Activated CD4-positive, alpha-beta T cell treated with anti-CD3 and anti-CD28 coated beads for 36 hours (primary cell): ENCODE data around the gene MED26. TPM values are rescaled to one million over a fixed set of nuclear protein-coding genes. Genes with fewer than 3 reads are reported as not detected.

Experiments
- ATAC-seq: fragments of 200-7000 bp; cut with Tn5 transposase; one replicate; pipeline ENCODE4 v1.10.0; 2021; ENCODE audit warnings: mild to moderate bottlenecking, moderate library complexity
- CTCF ChIA-PET: fragments of 350-600 bp; sonication (Branson Sonifier 250); formaldehyde crosslinking; loops from one replicate; lab custom pipeline; 2021; ENCODE audit warnings: antibody characterized with exemption; lab: Charles Lee
- POLR2A ChIA-PET: fragments of 350-600 bp; sonication (Branson Sonifier 250); formaldehyde crosslinking; loops from one replicate; lab custom pipeline; 2021; ENCODE audit warnings: antibody characterized with exemption, inconsistent platforms; lab: Charles Lee
- DNase-seq: peaks from one replicate; pipeline ENCODE4 v3.0.0-alpha.2; 2020
- H3K27ac Mint-ChIP-seq: one replicate; pipeline ENCODE4 v1.8.0; 2021; ENCODE audit warnings: mixed read lengths
- H3K27me3 Mint-ChIP-seq: one replicate; pipeline ENCODE4 v1.8.0; 2021; ENCODE audit warnings: mixed read lengths
- H3K36me3 Mint-ChIP-seq: one replicate; pipeline ENCODE4 v1.8.0; 2021; ENCODE audit warnings: low read depth, mixed read lengths
- H3K4me1 Mint-ChIP-seq: one replicate; pipeline ENCODE4 v1.8.0; 2021; ENCODE audit warnings: mixed read lengths
- H3K4me3 Mint-ChIP-seq: one replicate; pipeline ENCODE4 v1.8.0; 2021; ENCODE audit warnings: mild to moderate bottlenecking, moderate library complexity, mixed read lengths
- H3K9me3 Mint-ChIP-seq: one replicate; pipeline ENCODE4 v1.8.0; 2021; ENCODE audit warnings: low read depth, mixed read lengths
- intact Hi-C, 2 experiments: fragments of 100-400 bp; cut with DNase I in 1 of 2; cut with micrococcal nuclease in 1 of 2; formaldehyde crosslinking; loops; one replicate each; pipeline versions ENCODE4 v1.14.2 to v1.15.1; 2022 to 2024; cut with DNase I, micrococcal nuclease
- total RNA-seq, 2 experiments: library from RNA; stranded (reverse); gene quantifications; one replicate each; pipeline ENCODE4 v1.2.3, GENCODE V29; 2021

Gene MED26
- total RNA-seq, 2 experiments from 2014 or later: 13.6 to 14.5 TPM

DNA sequence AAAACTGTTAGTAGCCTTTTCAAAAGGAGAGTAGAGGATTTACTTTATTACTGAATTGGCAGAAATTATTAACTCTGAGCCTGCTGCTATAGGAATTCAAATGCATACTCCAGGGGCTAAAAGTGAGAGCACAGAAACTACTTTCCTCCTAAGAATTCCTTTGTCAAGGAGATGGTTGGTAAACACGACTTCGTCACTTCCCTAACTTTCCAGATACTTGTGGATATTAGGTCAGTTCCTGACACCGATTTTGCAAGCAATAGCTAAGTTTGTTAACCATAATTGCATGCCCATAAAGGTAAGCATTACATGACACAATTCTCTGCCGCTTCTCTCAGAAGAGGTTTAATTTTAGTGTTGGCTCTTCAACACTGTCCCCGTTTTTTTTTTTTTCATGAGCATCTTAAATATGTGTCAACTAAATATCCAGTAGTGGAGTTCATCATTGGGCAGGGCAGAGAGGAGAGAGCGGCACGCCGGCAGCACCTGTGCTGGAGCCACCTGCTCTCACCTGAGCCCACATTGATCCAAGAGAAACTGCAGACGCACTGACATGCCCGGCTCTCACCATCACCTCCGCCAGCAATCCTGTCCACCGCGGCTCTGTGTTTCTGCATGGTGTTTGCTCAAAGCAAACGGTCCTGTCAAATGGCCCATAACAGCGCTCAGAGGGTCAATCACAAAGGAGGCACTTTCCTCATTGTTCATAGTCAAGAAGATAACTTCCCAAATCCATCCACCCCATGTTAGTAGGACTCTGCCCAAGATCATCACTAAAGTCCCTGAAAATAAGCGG is 2.6 kb downstream of the MED26 start:
- Mint-ChIP-seq H3K4me3 (no peak overlapping the region), H3K27me3 (no peaks in the 10 kb centered on the region), H3K9me3 (no peaks in the 10 kb centered on the region), H3K36me3 (peaks cover 30% of the 10 kb centered on the region), H3K27ac (peak overlapping the region; percentile 4), H3K4me1 (peaks cover 51% of the 10 kb centered on the region)
- intact Hi-C loops: loop anchor here in 1 of 2 experiments (5.0 kb wide), 1 partner anchor 53 kb away; the partner anchor contains the start of gene SLC35E1
- ATAC-seq: no peak
- ChIA-PET POLR2A (interaction anchor here (0.8 to 3.8 kb wide), 4 partner anchors 37 to 45 kb away, joined by 3 to 28 read pairs (median 10); no protein-coding TSS in a partner anchor), CTCF (interaction anchor here (1.3 kb wide), 1 partner anchor 41 kb away, joined by 3 read pairs; no protein-coding TSS in a partner anchor)
- DNase-seq: no peak

DNA sequence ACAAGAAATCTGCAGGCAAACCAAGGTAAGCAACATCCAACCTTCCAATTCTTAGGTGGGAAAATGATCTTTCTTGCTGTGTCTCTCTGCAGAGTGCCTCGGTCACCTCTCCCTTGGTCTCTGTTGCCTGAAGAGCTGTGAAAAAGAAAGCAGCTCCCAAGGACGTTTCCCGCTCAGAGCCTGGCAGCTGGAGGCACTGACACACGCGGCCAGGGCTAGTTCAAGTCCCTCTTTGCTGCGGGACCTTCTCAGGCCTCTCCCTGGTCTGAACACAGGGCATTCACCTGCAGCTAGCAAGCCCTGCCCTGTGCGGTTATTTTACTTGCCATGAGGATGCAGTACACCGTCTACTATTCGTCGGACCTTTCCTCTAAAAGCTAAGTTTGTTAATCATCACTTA is 3.8 kb downstream of the MED26 start:
- POLR2A ChIA-PET: interaction anchor here (0.6 to 3.8 kb wide), 4 partner anchors 33 to 68 kb away, joined by 4 to 14 read pairs (median 10); no protein-coding TSS in a partner anchor

DNA sequence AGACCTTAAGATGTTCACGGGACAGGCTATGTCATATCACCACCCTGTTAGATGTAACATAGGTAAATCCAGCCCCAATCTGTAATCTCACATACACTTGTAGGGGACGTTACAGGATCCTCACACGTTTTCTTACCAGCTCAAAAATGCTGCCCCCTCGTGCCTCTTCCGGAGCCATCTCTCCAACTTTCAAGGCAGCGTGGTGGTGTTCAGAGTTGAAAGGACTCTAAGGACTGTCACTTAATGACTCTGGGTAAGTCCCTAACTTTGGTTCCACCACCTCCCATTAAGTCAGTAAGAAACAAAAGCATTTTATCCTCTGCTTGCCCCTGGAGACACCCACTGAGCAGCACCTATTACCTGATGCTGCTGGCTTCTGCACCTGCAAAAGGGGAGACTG is 4.4 kb downstream of the MED26 start:
- ATAC-seq (no peak), DNase-seq (no peak)
- Mint-ChIP-seq H3K9me3 (no peaks in the 10 kb centered on the region), H3K27ac (no peak overlapping the region), H3K4me3 (no peak overlapping the region), H3K27me3 (no peaks in the 10 kb centered on the region), H3K4me1 (peaks cover 56% of the 10 kb centered on the region), H3K36me3 (peaks cover 26% of the 10 kb centered on the region)
- ChIA-PET POLR2A (interaction anchor here (2.4 to 3.8 kb wide), 2 partner anchors 35 to 49 kb away, joined by 5 to 14 read pairs; no protein-coding TSS in a partner anchor), CTCF (no interaction called here)
- intact Hi-C loops: no loop called here

More for the DNA sequence above, 3.8 kb downstream of the MED26 start:
- Mint-ChIP-seq H3K4me3 (no peak overlapping the region), H3K36me3 (peaks cover 26% of the 10 kb centered on the region), H3K27ac (no peak overlapping the region), H3K4me1 (peaks cover 55% of the 10 kb centered on the region), H3K9me3 (no peaks in the 10 kb centered on the region), H3K27me3 (no peaks in the 10 kb centered on the region)
- DNase-seq (no peak), ATAC-seq (no peak)
- intact Hi-C loops: no loop called here
- CTCF ChIA-PET: interaction anchor here (1.3 kb wide), 1 partner anchor 40 kb away, joined by 3 read pairs; no protein-coding TSS in a partner anchor

DNA sequence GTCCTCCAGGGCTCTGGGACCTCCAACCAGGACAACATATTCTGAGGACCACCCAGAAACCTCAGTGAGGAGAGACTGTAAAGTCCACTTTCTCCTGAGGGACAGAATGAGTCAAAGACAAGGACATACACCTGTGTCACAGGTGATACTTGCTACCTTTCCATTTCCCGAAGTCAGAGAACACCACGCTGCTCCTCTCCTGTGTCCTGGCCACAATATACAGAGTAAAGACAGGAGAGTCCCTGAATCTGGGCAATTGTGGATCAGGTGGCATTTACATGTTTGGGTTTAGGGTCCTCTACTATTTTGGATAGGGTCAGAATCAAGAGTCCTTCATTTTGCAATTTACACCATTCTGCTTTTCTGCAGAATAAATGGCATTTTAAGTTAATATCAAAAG is 4.9 kb downstream of the MED26 start:
- no peaks in the 10 kb centered on the region for H3K9me3 Mint-ChIP-seq
- no peak overlapping the region for H3K4me3 Mint-ChIP-seq
- POLR2A ChIA-PET: interaction anchor here (1.3 to 2.4 kb wide), 2 partner anchors 14 to 49 kb away, joined by 3 to 5 read pairs; no protein-coding TSS in a partner anchor
- peaks cover 26% of the 10 kb centered on the region for H3K36me3 Mint-ChIP-seq
- intact Hi-C loops: no loop called here
- H3K27ac Mint-ChIP-seq: no peak overlapping the region
- no peaks in the 10 kb centered on the region for H3K27me3 Mint-ChIP-seq
- CTCF ChIA-PET: interaction anchor here (0.8 kb wide), 1 partner anchor 46 kb away, joined by 3 read pairs; no protein-coding TSS in a partner anchor
- no peak for ATAC-seq
- peaks cover 59% of the 10 kb centered on the region for H3K4me1 Mint-ChIP-seq
- DNase-seq: no peak

DNA sequence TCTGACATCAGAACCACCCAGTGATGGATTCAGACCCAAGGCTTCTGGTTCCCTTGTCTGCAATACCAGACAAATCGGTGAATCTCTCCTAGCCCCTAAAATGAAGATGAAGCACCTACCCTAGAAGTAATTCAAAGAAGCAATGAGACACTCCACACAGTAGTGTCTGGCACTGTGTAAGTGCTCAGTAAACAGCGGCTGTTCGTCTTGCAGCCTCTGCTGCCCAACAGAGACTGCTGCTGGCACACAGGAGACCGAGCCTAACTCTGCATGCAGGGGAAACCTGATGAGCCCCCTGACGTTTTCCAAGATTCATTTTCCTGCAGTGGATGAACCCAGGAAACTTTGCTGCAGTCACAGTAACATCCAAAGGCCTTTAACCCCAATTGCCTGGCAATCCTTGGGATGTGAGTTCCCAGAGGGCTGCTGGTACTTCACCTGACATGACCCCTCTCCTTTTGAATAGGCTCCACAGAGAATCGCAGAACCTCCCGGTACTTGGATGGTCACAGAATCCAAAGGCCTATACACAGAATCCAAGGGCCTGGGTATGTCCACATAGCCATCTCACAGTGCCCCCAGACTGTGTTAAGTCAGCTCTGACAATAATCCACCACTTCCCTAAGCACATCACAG is 6.7 kb downstream of the MED26 start:
- CTCF ChIA-PET: no interaction called here

DNA sequence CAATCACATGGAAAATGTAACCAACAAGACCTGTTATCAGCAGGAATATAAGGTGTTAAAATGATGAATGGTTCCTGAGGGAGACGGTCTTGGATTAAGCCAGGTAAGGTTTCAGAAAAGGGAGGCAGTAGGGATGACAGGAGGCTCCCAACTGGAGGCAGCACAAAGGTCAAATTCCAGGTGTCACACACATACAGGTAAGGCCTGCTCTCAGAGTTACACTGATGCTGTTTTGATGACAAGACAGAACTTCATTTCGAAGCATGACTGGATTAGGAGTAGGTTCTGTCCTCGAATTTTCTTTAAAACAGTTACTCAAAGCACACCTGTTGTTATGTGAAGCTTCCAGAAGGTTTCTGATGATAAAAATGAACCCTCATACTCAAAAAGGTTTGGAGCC is 7.4 kb downstream of the MED26 start:
- Mint-ChIP-seq H3K4me1 (peaks cover 72% of the 10 kb centered on the region), H3K27ac (no peak overlapping the region), H3K9me3 (no peaks in the 10 kb centered on the region), H3K27me3 (no peaks in the 10 kb centered on the region), H3K4me3 (no peak overlapping the region), H3K36me3 (peaks cover 15% of the 10 kb centered on the region)
- CTCF ChIA-PET: no interaction called here
- POLR2A ChIA-PET: no interaction called here
- DNase-seq (no peak), ATAC-seq (no peak)
- intact Hi-C loops: no loop called here

More for the DNA sequence above, 6.7 kb downstream of the MED26 start:
- no peak for DNase-seq
- Mint-ChIP-seq H3K9me3 (no peaks in the 10 kb centered on the region), H3K27ac (no peak overlapping the region), H3K4me3 (no peak overlapping the region), H3K4me1 (peaks cover 72% of the 10 kb centered on the region), H3K36me3 (peaks cover 20% of the 10 kb centered on the region), H3K27me3 (no peaks in the 10 kb centered on the region)
- ATAC-seq: no peak
- POLR2A ChIA-PET: interaction anchor here (0.6 to 2.4 kb wide), 2 partner anchors 41 to 47 kb away, joined by 3 to 5 read pairs; no protein-coding TSS in a partner anchor
- intact Hi-C loops: loop anchor here in 1 of 2 experiments (1.0 kb wide), 1 partner anchor 30 kb away; no protein-coding TSS in a partner anchor

DNA sequence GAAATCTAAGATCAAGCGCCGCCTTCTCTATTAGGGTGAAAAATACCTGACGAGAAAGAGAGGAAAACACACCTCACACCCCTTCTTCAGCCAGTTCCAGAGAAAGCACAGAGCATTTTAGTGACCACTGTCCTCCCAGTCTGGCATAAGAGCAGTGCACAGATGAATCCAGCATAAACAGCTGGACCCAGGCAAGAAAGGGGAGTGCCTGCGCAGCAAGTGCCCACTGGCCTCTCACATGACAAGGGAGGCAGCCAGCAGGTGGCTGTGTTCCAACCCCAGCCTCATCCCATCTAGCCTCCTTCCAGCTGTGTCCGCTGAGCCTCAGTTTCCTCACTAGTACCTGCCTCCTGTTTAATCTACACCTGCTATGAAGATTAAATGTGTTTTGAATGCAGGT is 8.0 kb downstream of the MED26 start:
- ChIA-PET CTCF (no interaction called here), POLR2A (no interaction called here)
- DNase-seq (no peak), ATAC-seq (no peak)
- H3K4me1 Mint-ChIP-seq: peaks cover 72% of the 10 kb centered on the region
- no peak overlapping the region for H3K27ac Mint-ChIP-seq
- H3K36me3 Mint-ChIP-seq: peaks cover 9% of the 10 kb centered on the region
- H3K27me3 Mint-ChIP-seq: no peaks in the 10 kb centered on the region
- no peak overlapping the region for H3K4me3 Mint-ChIP-seq
- intact Hi-C loops: no loop called here
- H3K9me3 Mint-ChIP-seq: no peaks in the 10 kb centered on the region

DNA sequence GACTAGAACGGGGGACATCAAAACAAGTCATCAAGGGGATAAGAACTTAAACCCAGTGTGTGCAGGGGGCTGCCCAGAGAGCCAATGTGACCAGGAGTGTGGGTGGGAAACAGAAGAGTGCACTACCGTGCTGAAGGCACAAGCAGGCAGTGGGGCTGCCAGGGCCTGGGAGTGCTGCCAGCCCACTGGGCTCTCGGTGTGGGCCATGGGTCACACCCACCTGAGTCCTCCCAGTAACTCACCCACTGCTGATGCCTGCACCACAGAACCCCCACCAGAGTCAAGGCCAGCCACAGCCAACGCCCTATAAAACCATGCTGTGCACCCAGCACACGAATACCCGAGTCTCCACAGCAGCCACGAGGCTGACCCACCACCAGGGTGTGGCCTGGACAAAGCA is 8.5 kb downstream of the MED26 start:
- CTCF ChIA-PET: interaction anchor here (0.6 kb wide), 1 partner anchor 55 kb away, joined by 3 read pairs; no protein-coding TSS in a partner anchor
- intact Hi-C loops: no loop called here
- POLR2A ChIA-PET: interaction anchor here (0.6 kb wide), 1 partner anchor 64 kb away, joined by 4 read pairs; no protein-coding TSS in a partner anchor

DNA sequence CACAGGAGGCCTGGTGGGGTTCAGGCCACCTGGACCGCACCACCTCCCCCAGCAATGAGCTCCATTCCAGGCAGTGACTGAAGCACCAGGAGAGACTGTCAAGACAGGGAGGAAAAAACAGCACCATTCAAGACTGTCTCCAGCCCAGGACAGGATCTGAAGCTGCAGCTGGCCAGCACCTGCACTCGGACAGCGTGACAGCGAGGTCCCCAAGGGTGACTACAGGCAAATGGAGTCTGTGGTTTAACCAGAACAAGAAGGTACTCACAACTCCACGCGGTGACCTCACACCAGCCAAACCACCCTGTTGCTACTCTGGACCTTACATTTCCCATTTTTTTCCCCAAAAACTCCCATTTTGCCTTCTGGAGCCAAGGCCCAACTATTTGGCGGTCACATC is 9.8 kb downstream of the MED26 start:
- ATAC-seq: no peak
- H3K27ac Mint-ChIP-seq: no peak overlapping the region
- no peaks in the 10 kb centered on the region for H3K27me3 Mint-ChIP-seq
- peaks cover 66% of the 10 kb centered on the region for H3K4me1 Mint-ChIP-seq
- DNase-seq: no peak
- no peaks in the 10 kb centered on the region for H3K36me3 Mint-ChIP-seq
- no peaks in the 10 kb centered on the region for H3K9me3 Mint-ChIP-seq
- CTCF ChIA-PET: interaction anchor here (0.7 to 0.8 kb wide), 2 partner anchors 30 to 580 kb away, joined by 4 read pairs; no protein-coding TSS in a partner anchor
- intact Hi-C loops: no loop called here
- H3K4me3 Mint-ChIP-seq: no peak overlapping the region
- POLR2A ChIA-PET: interaction anchor here (1.2 kb wide), 1 partner anchor 8 kb away, joined by 3 read pairs; no protein-coding TSS in a partner anchor

More for the DNA sequence above, 8.5 kb downstream of the MED26 start:
- H3K27ac Mint-ChIP-seq: no peak overlapping the region
- H3K4me1 Mint-ChIP-seq: peaks cover 71% of the 10 kb centered on the region
- H3K27me3 Mint-ChIP-seq: no peaks in the 10 kb centered on the region
- peaks cover 7% of the 10 kb centered on the region for H3K36me3 Mint-ChIP-seq
- DNase-seq (no peak), ATAC-seq (no peak)
- H3K9me3 Mint-ChIP-seq: no peaks in the 10 kb centered on the region
- no peak overlapping the region for H3K4me3 Mint-ChIP-seq

DNA sequence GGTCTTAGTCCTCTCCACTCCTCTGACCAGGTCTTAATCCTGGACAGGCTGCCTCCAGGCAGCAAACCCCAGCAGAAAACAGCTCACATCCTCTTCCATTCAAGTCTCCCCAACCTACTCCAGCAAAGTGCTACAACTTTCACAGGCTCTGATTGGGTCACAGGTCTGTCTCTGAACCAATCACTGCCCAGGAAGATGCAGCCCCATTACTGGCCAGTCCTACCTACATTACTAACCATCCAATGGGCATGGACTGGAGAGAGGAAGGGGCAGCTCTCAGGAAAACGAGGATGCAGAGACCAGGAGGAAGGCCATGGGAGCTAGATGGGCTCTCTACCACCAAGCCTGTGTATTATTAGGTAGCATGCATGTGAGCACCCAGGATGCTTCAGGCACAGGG is 12.2 kb downstream of the MED26 start:
- no peaks in the 10 kb centered on the region for H3K36me3 Mint-ChIP-seq
- ChIA-PET CTCF (interaction anchor here (0.6 kb wide), 1 partner anchor 40 kb away, joined by 3 read pairs; no protein-coding TSS in a partner anchor), POLR2A (interaction anchor here (1.4 kb wide), 1 partner anchor 11 kb away, joined by 3 read pairs; no protein-coding TSS in a partner anchor)
- intact Hi-C loops: loop anchor here in 1 of 2 experiments (1.0 kb wide), 1 partner anchor 28 kb away; no protein-coding TSS in a partner anchor
- H3K27ac Mint-ChIP-seq: no peak overlapping the region
- H3K27me3 Mint-ChIP-seq: no peaks in the 10 kb centered on the region
- ATAC-seq: peak; percentile 68
- H3K4me3 Mint-ChIP-seq: no peak overlapping the region
- no peak for DNase-seq
- peaks cover 71% of the 10 kb centered on the region for H3K4me1 Mint-ChIP-seq
- no peaks in the 10 kb centered on the region for H3K9me3 Mint-ChIP-seq

DNA sequence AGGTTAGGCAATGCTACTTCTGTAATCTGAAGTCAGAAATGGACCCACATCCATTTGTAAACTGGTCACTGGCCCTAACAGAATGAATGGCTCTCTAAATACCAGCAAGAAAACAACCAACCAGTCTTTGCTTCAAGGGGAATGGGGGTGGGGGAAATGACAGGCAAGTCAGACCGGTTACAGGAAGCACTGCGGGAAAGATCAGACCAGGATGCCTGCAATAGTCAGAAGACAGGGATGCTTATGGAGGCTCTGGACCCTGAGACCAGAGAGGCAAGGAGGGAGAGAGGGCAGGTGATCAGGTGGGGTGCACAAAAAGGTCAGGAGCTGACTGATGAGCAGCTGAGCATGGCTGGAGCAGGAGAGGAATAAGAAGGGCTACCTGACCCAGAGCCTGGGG is 13.1 kb downstream of the MED26 start:
- Mint-ChIP-seq H3K36me3 (no peaks in the 10 kb centered on the region), H3K27me3 (no peaks in the 10 kb centered on the region), H3K4me1 (peaks cover 69% of the 10 kb centered on the region), H3K4me3 (no peak overlapping the region), H3K27ac (peak overlapping the region; percentile 48), H3K9me3 (no peaks in the 10 kb centered on the region)
- no peak for ATAC-seq
- intact Hi-C loops: loop anchor here in 1 of 2 experiments (1.0 kb wide), 1 partner anchor 27 kb away; no protein-coding TSS in a partner anchor
- ChIA-PET CTCF (no interaction called here), POLR2A (interaction anchor here (0.7 kb wide), 1 partner anchor 52 kb away, joined by 3 read pairs; no protein-coding TSS in a partner anchor)
- DNase-seq: no peak
